HCT116 (cell line): ENCODE data around the gene FLVCR2. TPM values are rescaled to one million over a fixed set of nuclear protein-coding genes. Genes with fewer than 3 reads are reported as not detected.

Experiments used
- ATAC-seq: fragments of 200-7000 bp; cut with Tn5 transposase; 2 replicates; pipeline ENCODE4 v1.9.1; 2020; ENCODE audit warnings: mild to moderate bottlenecking, moderate library complexity
- BruUV-seq: library from RNA; stranded (reverse); fragments of 400-500 nt; replicated peaks from 2 replicates; lab custom pipeline; 2021; lab: Mats Ljungman, UMichigan
- CTCF ChIA-PET: fragments of 300-600 bp; sonication (Branson Sonifier 250); formaldehyde crosslinking; loops from one replicate; lab custom pipeline; 2021; ENCODE audit warnings: antibody characterized with exemption; lab: Charles Lee
- POLR2A ChIA-PET: fragments of 300-600, 350-600 bp; sonication (Branson Sonifier 250); formaldehyde crosslinking; loops from one replicate; lab custom pipeline; 2021; ENCODE audit warnings: antibody characterized with exemption; lab: Charles Lee
- RAD21 ChIA-PET, 2 experiments: fragments of 300-600 bp; sonication (Branson Sonifier 250); formaldehyde crosslinking; loops; one replicate each; lab custom pipeline; 2023; ENCODE audit warnings: low total read pairs in 2 of 2; ENCODE audit not compliant: uncharacterized antibody in 2 of 2, unreplicated experiment in 2 of 2, low non-redundant PET in 1 of 2; lab: Charles Lee
- DNase-seq: peaks from one replicate; pipeline ENCODE4 v3.0.0-alpha.2; 2010; ENCODE audit warnings: low read depth, low spot score
- H2AFZ ChIP-seq: fragments of 200-600 bp; shearing (Covaris generic), sonication (generic); 2 replicates; pipeline ENCODE4 v1.6.1; 2017; ENCODE audit warnings: low read depth, mixed run types, mixed read lengths, antibody characterized with exemption, low read length; ENCODE audit not compliant: poor library complexity, severe bottlenecking
- H3K27ac ChIP-seq: 2 replicates; pipeline ENCODE4 v1.5.1; 2012; ENCODE audit warnings: low read depth, low read length
- H3K27me3 ChIP-seq: fragments of 200-600 bp; sonication (generic); 2 replicates; pipeline ENCODE4 v1.6.1; 2016; ENCODE audit warnings: mixed run types, low read length, mixed read lengths; ENCODE audit not compliant: insufficient read depth
- H3K36me3 ChIP-seq, 2 experiments: fragments of 200-500 bp in 1 of 2; fragments of 200-600 bp in 1 of 2; sonication (Bioruptor generic) in 1 of 2; sonication (generic) in 1 of 2; 2 replicates each; pipeline versions ENCODE4 v1.5.1 to v1.6.1; 2014 to 2016; ENCODE audit warnings: low read length in 2 of 2, inconsistent platforms in 1 of 2, mixed read lengths in 1 of 2, mixed run types in 1 of 2; ENCODE audit not compliant: insufficient read depth in 2 of 2, control insufficient read depth in 1 of 2
- H3K4me1 ChIP-seq, 2 experiments: fragments of 200-600 bp in 1 of 2; sonication (generic) in 1 of 2; 2 replicates each; pipeline versions ENCODE4 v1.5.1 to v1.6.1; 2012 to 2017; ENCODE audit warnings: low read length in 2 of 2, inconsistent platforms in 1 of 2, mild to moderate bottlenecking in 1 of 2, mixed read lengths in 1 of 2, mixed run types in 1 of 2, moderate library complexity in 1 of 2; ENCODE audit not compliant: insufficient read depth in 2 of 2, control insufficient read depth in 1 of 2
- H3K4me2 ChIP-seq: fragments of 200-600 bp; sonication (generic); 2 replicates; pipeline ENCODE4 v1.6.1; 2017; ENCODE audit warnings: mixed run types, low read length, mixed read lengths
- H3K4me3 ChIP-seq, 2 experiments: fragments of 200-600 bp in 1 of 2; sonication (generic) in 1 of 2; replicated peaks in 1 of 2; 2 replicates each; pipeline ENCODE4 v1.5.1; 2011 to 2016; ENCODE audit warnings: low read length in 2 of 2, control low read depth in 1 of 2, low read depth in 1 of 2, mild to moderate bottlenecking in 1 of 2, mixed read lengths in 1 of 2, mixed run types in 1 of 2
- H3K79me2 ChIP-seq: fragments of 200-600 bp; sonication (generic); 2 replicates; pipeline ENCODE4 v1.6.1; 2017; ENCODE audit warnings: mild to moderate bottlenecking, mixed run types, low read length, moderate library complexity, mixed read lengths; ENCODE audit not compliant: insufficient read depth
- H3K9ac ChIP-seq: fragments of 200-600 bp; sonication (generic); 2 replicates; pipeline ENCODE4 v1.6.1; 2016; ENCODE audit warnings: low read length, mixed read lengths
- H3K9me2 ChIP-seq: fragments of 200-600 bp; sonication (generic), shearing (Covaris generic); 2 replicates; pipeline ENCODE4 v1.6.1; 2017; ENCODE audit warnings: mixed run types, mild to moderate bottlenecking, moderate library complexity; ENCODE audit not compliant: insufficient read depth
- H3K9me3 ChIP-seq, 2 experiments: fragments of 200-500 bp in 1 of 2; fragments of 200-600 bp in 1 of 2; sonication (Bioruptor generic) in 1 of 2; sonication (generic) in 1 of 2; 2 replicates each; pipeline ENCODE4 v1.6.1; 2014 to 2017; ENCODE audit warnings: low read length in 2 of 2, mixed read lengths in 2 of 2, inconsistent platforms in 1 of 2, low read depth in 1 of 2, mild to moderate bottlenecking in 1 of 2, mixed run types in 1 of 2, moderate library complexity in 1 of 2; ENCODE audit not compliant: control insufficient read depth in 1 of 2, insufficient read depth in 1 of 2
- H4K20me1 ChIP-seq: fragments of 200-600 bp; sonication (generic), shearing (Covaris generic); 2 replicates; pipeline ENCODE4 v1.6.1; 2017; ENCODE audit warnings: mixed run types, mild to moderate bottlenecking, moderate library complexity; ENCODE audit not compliant: insufficient read depth
- EZH2phosphoT487 ChIP-seq: fragments of 200-600 bp; IDR thresholded peaks from 2 replicates; pipeline ENCODE4 v1.6.1; 2018; ENCODE audit warnings: antibody characterized with exemption, borderline replicate concordance
- JUND ChIP-seq: IDR thresholded peaks from 2 replicates; pipeline ENCODE4 v1.6.1; 2012
- POLR2A ChIP-seq: IDR thresholded peaks from 2 replicates; pipeline ENCODE4 v1.7.0; 2011; ENCODE audit warnings: borderline replicate concordance; ENCODE audit not compliant: insufficient read depth, insufficient read length; ENCODE audit errors: extremely low read depth
- POLR2AphosphoS5 ChIP-seq: IDR thresholded peaks from 2 replicates; pipeline ENCODE4 v1.6.1; 2011; ENCODE audit warnings: mild to moderate bottlenecking, low read depth, low read length, moderate library complexity
- SP1 ChIP-seq: IDR thresholded peaks from 2 replicates; pipeline ENCODE4 v1.6.1; 2012; ENCODE audit warnings: low read depth
- intact Hi-C: fragments of 100-400 bp; cut with micrococcal nuclease; formaldehyde crosslinking; loops from 2 replicates; pipeline ENCODE4 v1.10.0; 2022
- total RNA-seq: library from RNA; stranded (reverse); gene quantifications from one replicate; pipeline ENCODE4 v1.2.1, GENCODE V29; 2021; ENCODE audit not compliant: unreplicated experiment
- TF ChIP-seq, protein P1 (sequence below), 3 experiments: fragments of 200-600 bp in 1 of 3; sonication (generic) in 1 of 3; IDR thresholded peaks in 2 of 3; conservative IDR thresholded peaks in 1 of 3; 2 replicates each; pipeline ENCODE4 v1.5.1; 2012 to 2017; ENCODE audit warnings: low read depth in 2 of 3, low read length in 2 of 3, antibody characterized with exemption in 1 of 3, borderline replicate concordance in 1 of 3, control low read depth in 1 of 3, mild to moderate bottlenecking in 1 of 3, mixed read lengths in 1 of 3, mixed run types in 1 of 3, moderate library complexity in 1 of 3; ENCODE audit not compliant: insufficient read depth in 1 of 3

The FLVCR2 gene
- total RNA-seq, 1 experiment from 2014 or later: 0.84 TPM

GRCh38 chr14:75605916-75606315, 27.5 kb downstream of the FLVCR2 start (continued):
- TF ChIP-seq, protein P1, sequence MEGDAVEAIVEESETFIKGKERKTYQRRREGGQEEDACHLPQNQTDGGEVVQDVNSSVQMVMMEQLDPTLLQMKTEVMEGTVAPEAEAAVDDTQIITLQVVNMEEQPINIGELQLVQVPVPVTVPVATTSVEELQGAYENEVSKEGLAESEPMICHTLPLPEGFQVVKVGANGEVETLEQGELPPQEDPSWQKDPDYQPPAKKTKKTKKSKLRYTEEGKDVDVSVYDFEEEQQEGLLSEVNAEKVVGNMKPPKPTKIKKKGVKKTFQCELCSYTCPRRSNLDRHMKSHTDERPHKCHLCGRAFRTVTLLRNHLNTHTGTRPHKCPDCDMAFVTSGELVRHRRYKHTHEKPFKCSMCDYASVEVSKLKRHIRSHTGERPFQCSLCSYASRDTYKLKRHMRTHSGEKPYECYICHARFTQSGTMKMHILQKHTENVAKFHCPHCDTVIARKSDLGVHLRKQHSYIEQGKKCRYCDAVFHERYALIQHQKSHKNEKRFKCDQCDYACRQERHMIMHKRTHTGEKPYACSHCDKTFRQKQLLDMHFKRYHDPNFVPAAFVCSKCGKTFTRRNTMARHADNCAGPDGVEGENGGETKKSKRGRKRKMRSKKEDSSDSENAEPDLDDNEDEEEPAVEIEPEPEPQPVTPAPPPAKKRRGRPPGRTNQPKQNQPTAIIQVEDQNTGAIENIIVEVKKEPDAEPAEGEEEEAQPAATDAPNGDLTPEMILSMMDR (IDR thresholded peaks at IDR 0.05 in 2 of 3, conservative IDR thresholded peaks at IDR 0.05 in 1 of 3; ENCODE audit: borderline replicate concordance in 1 of 3, insufficient read depth in 1 of 3, low read depth in 2 of 3, low read length in 2 of 3): no peak
- TF ChIP-seq JUND: no peak
- TF ChIP-seq POLR2A: no peak

GRCh38 chr14:75607044-75607443, 28.6 kb downstream of the FLVCR2 start:
- Histone ChIP-seq H3K79me2 (no peaks in the 10 kb centered on the region), H3K27me3 (0 out of 2 replicates have a peak, but pooled peaks cover 6% of the 10 kb centered on the region), H3K27ac (no peak overlapping the region), H3K9ac (no peak overlapping the region), H4K20me1 (no peaks in the 10 kb centered on the region), H2AFZ (no peak overlapping the region), H3K9me3 (no peaks in the 10 kb centered on the region; a peak in 1 of 4 replicates), H3K36me3 (no peaks in the 10 kb centered on the region), H3K4me2 (no peak overlapping the region), H3K9me2 (no peaks in the 10 kb centered on the region), H3K4me3 (no peak overlapping the region), H3K4me1 (peaks cover 0 to 3% of the 10 kb centered on the region in 2 experiments; a peak in 1 of 4 replicates)
- no TSS peak for BruUV-seq
- CTCF ChIA-PET: no interaction called here
- no peak for DNase-seq
- TF ChIP-seq JUND (no peak), SP1 (no peak), POLR2AphosphoS5 (no peak), EZH2phosphoT487 (no peak)
- RAD21 ChIA-PET: no interaction called here
- intact Hi-C loops: no loop called here
- POLR2A ChIA-PET: no interaction called here
- no peak for ATAC-seq
